Activated naive CD8-positive, alpha-beta T cell treated with anti-CD3 and anti-CD28 coated beads, Interleukin-2, amount 50 U/mL, for 16 hours (primary cell): ENCODE results near the gene ZNF792.
"Not testable (repeated sequence)": the region's sequence is repeated elsewhere in the genome, so short reads cannot be mapped to it uniquely, and the experiment has no call there.

Source experiments
- DNase-seq: peaks from one replicate; pipeline ENCODE4 v3.0.0-alpha.2; 2020; ENCODE audit warnings: low read depth, low spot score

The ZNF792 gene

GRCh38 chr19:34972163-34972705 is 8.2 kb upstream of the ZNF792 start:
- no peak for DNase-seq

GRCh38 chr19:34970185-34970780 is 6.3 kb upstream of the ZNF792 start:
- not testable (repeated sequence) for DNase-seq

DNA sequence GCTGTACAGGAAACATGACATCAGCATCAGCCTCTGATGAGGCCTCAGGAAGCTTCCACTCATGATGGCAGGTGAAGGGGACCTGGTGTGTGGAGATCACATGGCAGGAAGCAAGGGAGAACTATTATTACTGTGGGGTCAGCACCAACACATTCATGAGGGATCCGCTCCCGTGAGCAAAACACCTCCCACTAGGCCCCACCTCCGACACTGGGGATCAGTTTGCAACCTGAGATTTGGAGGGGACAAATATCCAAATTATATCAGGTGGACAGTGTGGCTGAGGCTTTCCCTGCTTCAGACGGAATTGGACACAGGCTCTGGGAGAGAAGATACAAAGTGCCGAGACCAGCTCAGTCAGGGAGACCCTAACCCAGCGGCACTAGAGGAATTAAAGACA is 5.7 kb upstream of the ZNF792 start:
- no peak for DNase-seq

DNA sequence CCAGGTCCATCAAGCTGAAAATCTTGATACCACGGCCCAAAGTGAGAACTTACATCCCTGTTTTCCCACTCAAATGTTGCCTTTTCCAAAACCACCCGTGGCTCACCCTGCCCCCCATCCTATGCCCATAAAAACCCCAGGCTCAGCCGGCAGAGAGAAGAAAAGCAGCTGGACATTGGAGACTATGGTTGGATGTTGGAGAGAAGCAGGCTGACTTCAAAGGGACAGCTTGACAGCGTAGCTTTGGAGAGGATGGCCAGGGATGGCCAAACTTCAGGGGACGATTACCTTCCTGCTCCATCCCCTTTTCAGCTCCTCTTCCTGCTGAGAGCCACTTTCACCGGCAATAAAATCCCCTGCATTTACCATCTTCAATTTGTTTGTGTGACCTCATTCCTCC is 3.5 kb upstream of the ZNF792 start:
- DNase-seq, result no peak

DNA sequence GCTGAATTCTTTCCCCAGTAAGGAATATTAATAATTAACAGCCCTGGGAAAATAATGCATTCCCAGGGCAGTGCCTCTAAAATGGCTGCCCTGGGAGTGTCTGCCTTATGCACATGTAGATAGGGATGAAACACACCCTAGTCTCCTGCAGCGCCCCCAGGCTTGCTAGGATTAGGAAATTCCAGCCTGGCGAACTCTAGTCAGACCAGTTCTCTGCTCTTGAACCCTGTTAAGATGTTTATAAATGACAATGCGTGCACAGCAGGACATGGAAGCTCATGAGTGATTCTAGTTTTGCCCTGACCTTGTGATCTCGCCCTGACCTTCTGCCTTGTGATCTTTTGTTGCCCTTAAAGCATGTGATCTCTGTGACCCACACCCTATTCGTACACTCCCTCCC is 1.5 kb upstream of the ZNF792 start:
- DNase-seq, result not testable (repeated sequence)

DNA sequence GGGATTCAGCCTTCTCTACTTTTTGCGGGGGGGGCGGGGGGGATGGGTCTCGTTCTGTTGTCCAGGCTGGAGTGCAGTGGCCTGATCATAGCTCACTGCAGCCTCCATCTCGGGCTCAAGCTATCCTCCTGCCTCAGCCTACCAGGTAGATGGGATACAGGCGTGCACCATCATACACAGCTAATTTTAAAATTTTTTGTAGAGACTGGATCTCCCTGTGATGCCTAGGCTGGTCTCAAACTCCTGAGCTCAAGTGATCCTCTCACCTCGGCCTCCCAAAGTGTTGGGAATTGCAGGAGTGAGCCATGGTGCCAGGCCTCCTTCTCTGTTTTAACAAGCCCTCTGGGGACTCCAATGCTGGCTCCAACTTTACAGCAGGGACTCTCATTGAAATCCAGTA is 569 bp upstream of the ZNF792 start:
- DNase-seq, result no peak

- DNase-seq, result no peak
Measured at GRCh38 chr19:34962687-34963572, 1.1 kb downstream of the ZNF792 start.

DNA sequence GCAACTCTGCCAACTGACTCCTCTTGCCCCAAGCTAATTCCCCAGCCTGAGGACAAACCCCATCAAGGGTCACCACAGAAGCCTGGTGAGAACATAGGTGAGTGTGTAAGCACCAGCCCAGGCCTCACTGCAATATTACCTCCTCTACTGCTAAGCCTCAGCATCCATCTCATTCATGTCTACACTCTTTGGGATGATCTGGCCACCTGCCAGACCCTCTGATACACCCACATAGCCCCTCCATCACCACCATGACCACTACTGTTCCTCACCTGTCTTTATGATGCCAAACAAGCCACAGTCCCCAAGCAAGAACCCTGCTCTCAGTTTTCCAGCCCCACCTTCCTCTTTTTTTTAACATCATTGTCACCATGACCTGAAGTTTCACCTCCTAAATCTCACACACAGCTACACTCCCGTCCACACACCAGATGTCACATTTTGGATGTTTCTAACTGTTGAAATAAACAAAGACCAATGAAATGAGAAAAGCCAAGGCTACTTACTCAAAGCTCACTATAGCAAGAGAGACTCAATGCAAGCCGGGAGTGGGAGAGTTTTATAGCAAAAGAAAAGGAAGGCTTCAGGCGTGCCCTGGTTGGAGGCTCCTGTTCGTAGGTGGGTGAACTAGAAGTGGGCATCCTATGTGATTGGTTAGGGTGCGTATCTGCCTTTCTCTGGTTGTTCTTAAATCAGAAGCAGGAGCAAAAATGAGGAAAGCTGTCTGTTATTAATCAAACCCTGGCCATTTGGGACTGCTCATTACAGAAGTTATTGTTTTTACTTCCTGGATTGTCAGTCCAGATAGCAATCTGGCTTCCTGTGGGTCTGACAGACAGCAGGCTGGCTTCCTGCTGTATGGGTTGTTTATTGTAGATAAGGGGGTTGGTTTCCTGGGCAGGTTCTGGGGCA is 2.0 kb downstream of the ZNF792 start:
- DNase-seq, result no peak

DNA sequence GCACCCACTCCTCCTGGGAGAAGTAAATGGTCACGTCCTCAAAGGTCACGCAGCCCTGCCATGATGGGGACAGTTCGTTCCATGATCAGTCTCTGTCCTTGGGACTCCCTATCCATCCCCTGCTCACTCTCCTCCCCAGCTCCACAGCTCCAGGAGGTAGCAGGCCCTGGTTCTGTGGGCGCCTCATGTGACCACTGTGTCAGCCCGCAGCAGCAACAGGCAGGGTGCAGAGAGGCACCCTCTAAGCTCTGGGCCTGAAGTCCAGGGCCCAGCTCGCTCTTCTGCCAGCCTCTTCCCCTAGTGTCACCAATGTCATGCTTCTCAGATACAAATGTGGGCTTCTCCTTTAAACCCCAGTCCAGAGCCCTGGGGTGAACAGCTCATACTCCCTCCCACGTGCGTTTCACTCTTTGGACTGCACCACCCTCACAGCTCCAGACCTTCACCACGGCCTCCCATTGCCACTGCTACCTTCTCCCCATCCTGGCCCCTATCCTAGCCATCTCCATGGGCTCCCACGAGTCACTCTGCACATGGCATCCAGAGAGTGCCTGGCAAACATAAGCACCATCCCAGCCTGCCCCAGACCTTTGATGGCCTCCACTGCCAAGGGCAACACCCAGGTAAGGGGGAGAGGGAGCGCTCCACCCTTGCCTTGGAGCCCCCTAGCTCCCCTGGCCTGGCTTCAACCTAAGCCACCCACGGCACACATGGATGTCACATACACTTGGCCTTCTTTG is 2.9 kb downstream of the ZNF792 start:
- no peak for DNase-seq

DNA sequence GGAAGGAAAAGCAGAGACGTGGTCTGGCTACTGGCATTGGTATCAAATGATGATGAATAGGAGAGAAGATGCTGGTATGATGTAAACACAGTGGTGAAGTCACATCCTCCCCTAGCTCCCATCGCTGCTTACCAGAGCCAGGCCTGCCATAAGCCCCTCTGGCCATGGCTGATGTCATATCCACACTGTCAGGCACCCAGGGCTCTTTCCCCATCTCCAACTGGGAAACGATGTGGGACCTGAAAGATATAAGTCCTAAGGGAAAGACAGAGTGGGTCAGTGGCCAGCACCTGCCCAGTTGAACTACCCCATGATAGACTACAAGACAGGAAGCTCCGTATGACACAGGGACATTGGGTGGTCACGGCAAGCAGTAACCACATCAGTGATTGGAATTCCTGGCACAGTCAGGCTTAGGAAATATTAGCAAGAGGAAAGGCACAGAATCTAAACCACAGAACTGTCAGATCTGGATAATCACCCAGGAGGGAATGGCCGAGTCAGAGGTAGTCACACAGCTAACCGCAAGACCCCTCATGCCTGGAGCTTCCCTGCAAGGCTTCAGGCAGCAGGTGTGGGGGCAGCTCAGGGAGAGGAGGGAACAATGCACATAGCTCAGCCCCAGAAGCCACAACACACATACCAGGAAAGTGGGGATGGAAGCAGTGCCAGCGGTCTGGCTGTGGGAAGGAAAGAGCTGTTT is 3.8 kb downstream of the ZNF792 start:
- DNase-seq, result no peak

DNA sequence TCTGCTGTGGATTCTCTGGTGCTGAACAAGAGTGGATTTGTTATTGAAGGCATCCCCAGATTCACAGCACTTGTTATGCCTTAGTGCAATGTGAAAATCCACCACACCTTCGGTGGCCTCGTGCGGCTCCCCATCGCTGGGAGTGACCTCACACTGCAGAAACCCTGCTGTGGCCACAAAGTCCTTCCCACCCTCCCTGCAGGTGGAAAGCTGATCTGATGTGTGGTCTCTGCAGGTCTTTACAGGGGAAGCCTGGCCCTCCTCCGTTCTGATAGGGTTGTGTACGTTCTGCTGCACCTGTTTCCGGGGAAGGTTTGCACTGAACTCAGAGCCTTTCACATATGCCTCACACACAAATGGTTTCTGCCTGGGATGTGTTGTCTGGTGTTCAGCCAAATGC is 5.0 kb downstream of the ZNF792 start:
- DNase-seq, result no peak

GRCh38 chr19:34957830-34958751 is 5.9 kb downstream of the ZNF792 start:
- no peak for DNase-seq

GRCh38 chr19:34953092-34953491 is 10.9 kb downstream of the ZNF792 start:
- DNase-seq, result no peak

- no peak for DNase-seq
Measured at GRCh38 chr19:34943861-34944573, 20.0 kb downstream of the ZNF792 start.

DNA sequence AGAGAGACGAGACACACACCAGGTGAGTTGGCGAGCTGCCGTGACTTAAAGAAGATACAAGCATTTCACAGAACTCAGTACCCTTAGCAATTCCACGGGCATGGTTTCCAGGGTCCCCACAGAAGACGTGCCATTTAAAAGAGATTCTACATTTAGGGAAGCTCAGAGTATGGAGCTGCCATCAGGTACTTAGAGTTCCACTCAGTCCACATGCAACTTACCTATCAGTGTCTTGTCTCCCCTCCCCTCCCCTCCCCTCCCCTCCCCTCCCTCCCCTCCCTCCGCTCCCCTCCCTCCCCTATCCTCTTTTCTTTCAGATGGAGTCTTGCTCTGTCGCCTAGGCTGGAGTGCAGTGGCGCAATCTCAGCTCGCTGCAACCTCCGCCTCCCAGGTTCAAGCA is 25.1 kb downstream of the ZNF792 start:
- DNase-seq, result no peak

GRCh38 chr19:34936184-34936583 is 27.8 kb downstream of the ZNF792 start:
- DNase-seq, result no peak

- DNase-seq, result no peak
Measured at GRCh38 chr19:34932494-34932893, 31.5 kb downstream of the ZNF792 start.

GRCh38 chr19:34926685-34927375 is 37.2 kb downstream of the ZNF792 start, which contains the start of gene ZNF30:
ZNF30 (plus strand) TSS chr19:34926903; CDS start chr19:34929948, 3,045 bp downstream.
- peak; percentile 56 for DNase-seq
